Measurements from ENCODE around the gene CAMK2B.

GRCh38 chr7:44188480-44189225, 136.7 kb downstream of the CAMK2B start:
- no peak for TF ChIP-seq CTCF (IDR thresholded peaks at IDR 0.05)
- no peak for TF ChIP-seq POLR2A (IDR thresholded peaks at IDR 0.05)

Measured in esophagus squamous epithelium (tissue), 4 donors.